K562 (cell line): Measurements from ENCODE around the gene SFR1. TPM values are rescaled to one million over a fixed set of nuclear protein-coding genes. Genes with fewer than 3 reads are reported as not detected.

ENCODE experiments used
- ATF3 ChIP-seq, 2 experiments: fragments of 450-650 bp in 1 of 2; sonication (generic) in 1 of 2; formaldehyde crosslinking in 1 of 2; IDR thresholded peaks in 1 of 2; conservative IDR thresholded peaks in 1 of 2; 2 replicates each; pipeline versions ENCODE4 v1.6.1 to v1.8.1; 2016 to 2023; ENCODE audit warnings: mild to moderate bottlenecking in 2 of 2, moderate library complexity in 2 of 2, inconsistent platforms in 1 of 2, missing genetic modification reagents in 1 of 2
- CEBPB ChIP-seq: fragments of 450-650 bp; IDR thresholded peaks from 2 replicates; pipeline ENCODE4 v1.6.1; 2016; ENCODE audit warnings: missing genetic modification characterization, missing compliant biosample characterization
- CHCHD3 ChIP-seq: fragments of 250-450 bp; sonication (Bioruptor Pico); IDR thresholded peaks from 2 replicates; pipeline ENCODE4 v2.1.2; 2022; ENCODE audit warnings: mild to moderate bottlenecking
- CTBP1 ChIP-seq: fragments of 450-650 bp; IDR thresholded peaks from 2 replicates; pipeline ENCODE4 v1.6.1; 2016; ENCODE audit warnings: borderline replicate concordance
- DMBX1 ChIP-seq: fragments of 250-450 bp; sonication (Bioruptor Pico); IDR thresholded peaks from 2 replicates; pipeline ENCODE4 v1.8.0; 2022; ENCODE audit warnings: inconsistent platforms, mild to moderate bottlenecking, moderate library complexity, borderline replicate concordance
- ESRRA ChIP-seq: fragments of 450-650 bp; IDR thresholded peaks from 2 replicates; pipeline ENCODE4 v1.6.1; 2014; ENCODE audit warnings: low read depth, mild to moderate bottlenecking, moderate library complexity, borderline replicate concordance
- FOXJ2 ChIP-seq: fragments of 200-800 bp; sonication (Bioruptor generic); IDR thresholded peaks from 2 replicates; pipeline ENCODE4 v1.6.1; 2016; ENCODE audit warnings: missing genetic modification characterization, missing compliant biosample characterization
- FOXJ3 ChIP-seq: sonication (generic); formaldehyde crosslinking; IDR thresholded peaks from 2 replicates; pipeline ENCODE4 v1.4.0; 2020; ENCODE audit warnings: mild to moderate bottlenecking, missing genetic modification reagents
- JUN ChIP-seq, 2 experiments: sonication (generic) in 1 of 2; formaldehyde crosslinking in 1 of 2; IDR thresholded peaks; 2 replicates each; pipeline versions ENCODE4 v1.6.1 to v1.8.0; 2012 to 2022; ENCODE audit warnings: borderline replicate concordance in 2 of 2, mild to moderate bottlenecking in 2 of 2, improper control_type of control experiment in 1 of 2, low read depth in 1 of 2, low read length in 1 of 2, missing genetic modification reagents in 1 of 2
- KDM5B ChIP-seq: fragments of 200-600 bp; sonication (generic); IDR thresholded peaks from 2 replicates; pipeline ENCODE4 v1.6.1; 2012; ENCODE audit warnings: low read depth, mild to moderate bottlenecking, moderate library complexity, low read length, control low read depth, inconsistent platforms; ENCODE audit not compliant: insufficient replicate concordance
- MCM2 ChIP-seq: fragments of 450-650 bp; IDR thresholded peaks from 2 replicates; pipeline ENCODE4 v1.6.1; 2017; ENCODE audit warnings: low read depth, mild to moderate bottlenecking
- NFIC ChIP-seq: fragments of 450-650 bp; IDR thresholded peaks from 2 replicates; pipeline ENCODE4 v1.6.1; 2017; ENCODE audit warnings: mild to moderate bottlenecking, inconsistent platforms
- PHF20 ChIP-seq: fragments of 450-650 bp; IDR thresholded peaks from 2 replicates; pipeline ENCODE4 v1.6.1; 2018; ENCODE audit not compliant: partially characterized antibody
- PTBP1 ChIP-seq: fragments of 200-400 bp; formaldehyde crosslinking; IDR thresholded peaks from 2 replicates; pipeline ENCODE4 v1.6.1; 2017; ENCODE audit warnings: low read depth, low read length
- RFX1 ChIP-seq: fragments of 450-650 bp; IDR thresholded peaks from 2 replicates; pipeline ENCODE4 v1.6.1; 2016; ENCODE audit warnings: mild to moderate bottlenecking, moderate library complexity
- SETDB1 ChIP-seq: IDR thresholded peaks from one replicate; pipeline ENCODE4 v1.6.1; 2012; ENCODE audit warnings: low read length, control low read depth, inconsistent platforms
- SP1 ChIP-seq: sonication (generic); formaldehyde crosslinking; IDR thresholded peaks from 2 replicates; pipeline ENCODE4 v1.8.1; 2022; ENCODE audit warnings: mild to moderate bottlenecking, missing genetic modification reagents
- SRSF9 ChIP-seq: fragments of 200-400 bp; formaldehyde crosslinking; IDR thresholded peaks from 2 replicates; pipeline ENCODE4 v1.6.1; 2017; ENCODE audit warnings: low read depth, low read length, borderline replicate concordance
- YY1 ChIP-seq, 3 experiments: IDR thresholded peaks; 2 replicates each; pipeline ENCODE4 v1.6.1; 2011; ENCODE audit warnings: low read length in 2 of 3, mild to moderate bottlenecking in 2 of 3, moderate library complexity in 2 of 3, borderline replicate concordance in 1 of 3, control low read depth in 1 of 3, low read depth in 1 of 3; ENCODE audit not compliant: insufficient read depth in 3 of 3, insufficient replicate concordance in 2 of 3, control insufficient read depth in 1 of 3, insufficient read length in 1 of 3; ENCODE audit errors: extremely low read depth in 1 of 3
- ZNF133 ChIP-seq: fragments of 250-450 bp; sonication (Bioruptor Pico); IDR thresholded peaks from 2 replicates; pipeline ENCODE4 v1.4.0; 2020; ENCODE audit warnings: mild to moderate bottlenecking
- ZNF212 ChIP-seq: fragments of 450-650 bp; formaldehyde crosslinking; IDR thresholded peaks from 2 replicates; pipeline ENCODE4 v1.4.0; 2020; ENCODE audit warnings: mild to moderate bottlenecking
- ZNF512 ChIP-seq: IDR thresholded peaks from 2 replicates; pipeline ENCODE4 v1.6.1; 2016; ENCODE audit warnings: missing genetic modification characterization, missing compliant biosample characterization
- polyA plus RNA-seq, 8 experiments: library from polyadenylated mRNA; depleted of rRNA in 4 of 8; stranded (reverse) in 5 of 8; unstranded in 3 of 8; fragments of >200 nt; fragmentation: Nextera tagmentation in 2 of 8; fragmentation: Illumina TruSeq in 1 of 8; extraction: Ambion mirVana in 2 of 8; extraction: Trizol in 1 of 8; gene quantifications; 2 replicates each; pipeline versions ENCODE4 v1.2.1 to v1.2.3, GENCODE V29; 2011 to 2014; ENCODE audit warnings: inconsistent platforms in 1 of 8, missing spikeins in 1 of 8
- total RNA-seq, 7 experiments: library from RNA; depleted of rRNA in 6 of 7; stranded (reverse); fragments of >200 nt in 6 of 7; fragmentation: Illumina TruSeq in 2 of 7; extraction: Trizol in 2 of 7; gene quantifications; 2 replicates each; pipeline versions ENCODE4 v1.2.1 to v1.2.3, GENCODE V29; 2011 to 2021; ENCODE audit warnings: low replicate concordance in 1 of 7
- TF ChIP-seq, protein P1 (sequence below), 2 experiments: fragments of 450-650 bp; conservative IDR thresholded peaks; 2 replicates each; pipeline ENCODE4 v1.6.1; 2017; ENCODE audit warnings: mild to moderate bottlenecking in 2 of 2, moderate library complexity in 2 of 2

The SFR1 gene
- total and polyA plus RNA-seq, 9 of the 15 experiments (the other 6 are each of a cell fraction or from before 2014, with no cell fraction given): 4.3 to 18.7 (median 9.1) TPM

- no peak for TF ChIP-seq ZNF512 (tag)
- TF ChIP-seq CTBP1: peak; percentile 10; the same call in 1 of the 2 replicates
- TF ChIP-seq CEBPB (tag): peak; percentile 91
- no peak for TF ChIP-seq PTBP1
- no peak for TF ChIP-seq MCM2
- no peak for TF ChIP-seq PHF20
- no peak for TF ChIP-seq ZNF133 (CRISPR knock-in tag)
- TF ChIP-seq DMBX1 (CRISPR knock-in tag): no peak
- no peak for TF ChIP-seq CHCHD3 (CRISPR knock-in tag)
- peak; percentile 94 for TF ChIP-seq RFX1
- TF ChIP-seq ESRRA: no peak
- TF ChIP-seq, protein P1, sequence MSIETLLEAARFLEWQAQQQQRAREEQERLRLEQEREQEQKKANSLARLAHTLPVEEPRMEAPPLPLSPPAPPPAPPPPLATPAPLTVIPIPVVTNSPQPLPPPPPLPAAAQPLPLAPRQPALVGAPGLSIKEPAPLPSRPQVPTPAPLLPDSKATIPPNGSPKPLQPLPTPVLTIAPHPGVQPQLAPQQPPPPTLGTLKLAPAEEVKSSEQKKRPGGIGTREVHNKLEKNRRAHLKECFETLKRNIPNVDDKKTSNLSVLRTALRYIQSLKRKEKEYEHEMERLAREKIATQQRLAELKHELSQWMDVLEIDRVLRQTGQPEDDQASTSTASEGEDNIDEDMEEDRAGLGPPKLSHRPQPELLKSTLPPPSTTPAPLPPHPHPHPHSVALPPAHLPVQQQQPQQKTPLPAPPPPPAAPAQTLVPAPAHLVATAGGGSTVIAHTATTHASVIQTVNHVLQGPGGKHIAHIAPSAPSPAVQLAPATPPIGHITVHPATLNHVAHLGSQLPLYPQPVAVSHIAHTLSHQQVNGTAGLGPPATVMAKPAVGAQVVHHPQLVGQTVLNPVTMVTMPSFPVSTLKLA (conservative IDR thresholded peaks at IDR 0.05): peak; percentile 3 to 59; a peak in 3 of 4 replicates
- peak in 1 of 3 experiments; percentile 56 for TF ChIP-seq YY1 (IDR thresholded peaks at IDR 0.05; ENCODE audit: borderline replicate concordance in 1 of 3, control insufficient read depth in 1 of 3, extremely low read depth in 1 of 3, insufficient read depth in 3 of 3, insufficient read length in 1 of 3, insufficient replicate concordance in 2 of 3, low read depth in 1 of 3, low read length in 2 of 3)
- peak; percentile 20; the same call in 1 of the 2 replicates for TF ChIP-seq FOXJ3
- peak; percentile 17 for TF ChIP-seq KDM5B
- TF ChIP-seq NFIC: no peak
- TF ChIP-seq SRSF9: no peak
- no peak for TF ChIP-seq SETDB1
- TF ChIP-seq ZNF212 (CRISPR knock-in tag): no peak
- TF ChIP-seq FOXJ2 (tag): peak; percentile 93
- 0 out of 2 replicates have a peak, but pooled peaks have one; percentile 23 for TF ChIP-seq ATF3 (IDR thresholded peaks at IDR 0.05)
- TF ChIP-seq ATF3 (CRISPR knock-in tag; conservative IDR thresholded peaks at IDR 0.05): peak; percentile 59; the same call in 1 of the 2 replicates
- no peak for TF ChIP-seq SP1
- no peak; the same call in 1 of the 2 replicates for TF ChIP-seq JUN (IDR thresholded peaks at IDR 0.05; ENCODE audit: borderline replicate concordance, low read depth, low read length)
- no peak; the same call in 1 of the 2 replicates for TF ChIP-seq JUN (CRISPR knock-in tag; IDR thresholded peaks at IDR 0.05; ENCODE audit: borderline replicate concordance)
Observed at GRCh38 chr10:104120903-104121484, 977 bp upstream of the SFR1 start (continued).
